GM21360 (cell line): Measurements from ENCODE around the gene EBF3.

Experiments used
- ATAC-seq: cut with Tn5 transposase; IDR thresholded peaks from one replicate; pipeline ENCODE4 v1.9.1; 2021; ENCODE audit warnings: mild to moderate bottlenecking, moderate library complexity; ENCODE audit not compliant: unreplicated experiment

The EBF3 gene

GRCh38 chr10:129893104-129894089 lies 70.7 kb downstream of the EBF3 start:
- no peak for ATAC-seq

DNA sequence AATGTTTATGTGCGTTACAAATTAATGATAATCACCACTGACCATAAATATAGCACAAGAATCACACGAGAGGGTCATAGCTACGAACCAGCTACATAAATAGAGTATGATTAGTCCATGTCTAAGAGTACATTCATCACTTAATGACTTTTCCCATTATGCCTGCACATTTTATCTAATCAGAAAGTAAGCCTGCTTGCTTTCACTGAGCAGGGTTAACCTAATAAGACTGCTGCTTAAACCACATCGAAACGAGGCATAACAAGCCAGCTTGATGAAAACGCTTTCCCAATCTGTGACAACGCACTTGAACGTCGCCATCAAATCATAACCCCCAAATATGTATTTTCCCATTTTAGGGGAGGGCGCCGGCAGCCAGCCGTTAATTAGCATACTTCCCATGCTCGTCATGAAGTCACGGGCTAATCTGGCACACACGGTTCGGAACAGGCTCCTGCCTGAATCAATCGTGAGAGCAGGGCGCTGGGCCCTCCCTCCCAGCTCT lies 71.5 kb downstream of the EBF3 start:
- ATAC-seq = no peak

GRCh38 chr10:129891806-129892205 lies 72.3 kb downstream of the EBF3 start:
- no peak for ATAC-seq

GRCh38 chr10:129890170-129890569 lies 73.9 kb downstream of the EBF3 start:
- ATAC-seq = no peak

- ATAC-seq = peak; percentile 66
Measured at GRCh38 chr10:129888784-129889616, 75.1 kb downstream of the EBF3 start.

DNA sequence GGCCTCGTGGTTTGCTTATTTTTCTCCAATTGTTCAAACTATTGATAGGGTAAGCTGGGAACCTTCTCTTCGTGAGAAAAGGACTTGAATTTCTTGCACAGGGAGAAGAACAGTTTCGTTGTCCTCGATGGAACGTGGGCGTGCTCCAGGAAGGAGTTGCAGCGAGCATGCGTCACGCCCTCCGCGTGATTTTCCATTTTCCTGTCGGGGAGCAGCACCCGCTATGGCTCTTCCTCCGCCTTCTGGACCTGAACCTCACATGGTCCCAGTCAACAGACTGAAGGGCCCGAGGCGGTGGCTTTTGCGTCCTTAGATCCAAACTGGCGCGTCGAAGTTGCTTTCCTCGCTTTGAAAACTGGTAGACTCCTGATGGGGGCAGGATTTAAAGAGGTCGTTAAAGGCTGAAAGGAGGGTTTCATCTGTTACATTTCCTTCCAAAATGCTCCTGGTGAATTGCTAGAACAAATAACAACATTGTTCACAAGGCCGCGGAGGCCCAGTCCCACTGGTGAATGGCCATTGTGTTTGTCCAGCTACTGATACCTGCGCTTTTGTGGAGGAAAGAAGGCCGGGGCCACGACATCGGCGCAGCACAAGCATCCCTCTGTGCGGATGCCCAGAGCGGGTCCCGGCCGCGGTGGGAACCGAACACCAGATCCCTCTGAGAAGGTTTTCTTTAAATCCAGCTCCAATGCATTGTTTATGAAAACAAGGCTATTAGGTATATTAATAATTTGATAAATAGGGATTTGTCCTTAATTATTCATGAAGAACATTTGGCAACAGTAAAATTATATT lies 75.9 kb downstream of the EBF3 start:
- no peak for ATAC-seq

GRCh38 chr10:129887381-129887905 lies 76.6 kb downstream of the EBF3 start:
- no peak for ATAC-seq

DNA sequence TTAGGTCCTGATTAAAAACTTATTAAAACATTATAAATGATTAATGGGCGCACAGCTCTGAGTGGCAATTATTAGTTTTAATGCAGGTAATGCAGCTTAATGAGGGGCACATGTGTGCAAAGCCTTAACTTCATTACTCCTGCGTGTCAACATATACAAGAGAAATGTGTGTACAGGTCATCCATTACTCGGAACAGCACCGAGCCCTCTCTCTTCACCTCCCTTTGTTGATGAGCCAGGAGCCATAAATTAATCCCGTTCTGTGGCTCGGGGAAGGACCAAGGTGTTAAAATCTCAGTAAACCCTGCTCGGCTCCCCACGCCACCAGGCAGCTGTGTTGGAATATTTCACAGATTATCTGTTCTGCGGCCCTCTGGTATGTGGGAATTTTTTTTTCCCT lies 77.8 kb downstream of the EBF3 start:
- no peak for ATAC-seq

- ATAC-seq = no peak
Measured at GRCh38 chr10:129885526-129885925, 78.5 kb downstream of the EBF3 start.

GRCh38 chr10:129884398-129885078 lies 79.5 kb downstream of the EBF3 start:
- ATAC-seq = no peak

GRCh38 chr10:129883626-129884397 lies 80.3 kb downstream of the EBF3 start:
- ATAC-seq = no peak

DNA sequence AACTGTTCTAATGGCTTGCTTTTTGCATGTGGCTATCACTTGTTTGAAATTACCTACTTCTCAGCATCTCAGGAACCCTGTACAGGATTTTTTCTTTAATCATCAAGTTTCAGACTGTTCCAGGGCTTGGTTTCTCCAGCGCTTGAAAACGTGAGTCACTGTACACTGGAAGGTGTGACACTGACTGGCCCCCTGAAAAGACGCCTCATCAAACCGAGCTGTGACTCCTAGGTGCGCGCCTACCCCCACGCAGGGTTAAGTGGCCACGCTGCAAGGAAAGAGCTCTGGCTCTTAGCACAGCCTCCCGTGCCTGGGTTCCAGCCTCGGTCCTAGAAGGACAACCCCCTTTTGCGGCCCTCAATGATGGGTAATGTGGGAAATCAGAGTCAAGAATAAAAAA lies 81.0 kb downstream of the EBF3 start:
- no peak for ATAC-seq

DNA sequence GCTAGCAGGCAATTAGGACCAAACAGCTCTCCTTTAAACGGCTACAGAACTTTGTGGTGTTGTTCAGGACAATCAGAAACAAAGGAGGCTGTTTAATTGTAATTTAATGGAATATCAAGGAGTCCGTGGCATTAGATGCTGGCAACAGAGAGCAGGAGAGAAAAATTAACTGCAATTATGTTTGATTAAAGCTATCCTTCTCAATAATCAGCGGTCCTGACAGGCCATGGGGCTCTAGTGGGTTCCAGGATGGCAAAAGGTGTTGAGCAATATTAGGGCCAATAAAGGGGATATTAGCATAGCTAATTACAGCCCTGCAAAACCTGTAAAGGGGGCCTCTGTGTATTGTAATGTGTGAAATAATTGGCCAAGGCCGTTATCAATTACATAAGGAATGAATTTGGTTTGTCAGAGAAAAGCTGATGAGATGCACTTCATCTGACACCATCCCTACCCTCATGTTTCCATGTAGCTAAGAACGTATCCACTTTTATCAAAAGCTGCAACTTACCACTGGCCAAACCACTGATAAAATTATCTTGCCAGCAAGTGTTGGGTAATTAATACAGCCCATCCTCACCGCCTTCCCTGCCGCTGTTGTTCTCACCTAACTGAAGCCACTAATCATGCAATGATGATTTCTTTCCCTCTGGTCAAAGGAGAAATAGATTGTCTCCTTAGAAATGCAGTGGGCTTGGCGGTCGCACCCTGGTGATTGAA lies 81.6 kb downstream of the EBF3 start:
- ATAC-seq = no peak

DNA sequence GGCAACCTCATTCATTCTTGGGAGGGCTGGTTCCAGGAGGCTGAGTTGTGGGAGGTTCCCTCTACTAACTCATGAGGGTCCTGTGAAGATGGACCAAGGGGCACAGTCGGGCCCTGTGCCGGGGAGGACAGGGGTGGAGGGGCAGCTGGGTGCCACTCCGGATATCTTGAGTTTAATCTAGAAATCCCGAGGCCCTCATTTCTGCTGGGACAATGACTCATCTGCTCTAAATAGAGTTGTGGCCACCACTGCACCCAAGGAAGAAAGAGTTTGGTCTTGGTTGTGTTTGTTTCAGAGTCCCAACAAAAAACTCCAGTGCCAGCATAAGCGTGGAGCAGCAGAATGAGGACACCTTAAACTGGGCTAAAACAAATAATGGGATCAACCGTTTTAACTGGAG lies 82.4 kb downstream of the EBF3 start:
- no peak for ATAC-seq

DNA sequence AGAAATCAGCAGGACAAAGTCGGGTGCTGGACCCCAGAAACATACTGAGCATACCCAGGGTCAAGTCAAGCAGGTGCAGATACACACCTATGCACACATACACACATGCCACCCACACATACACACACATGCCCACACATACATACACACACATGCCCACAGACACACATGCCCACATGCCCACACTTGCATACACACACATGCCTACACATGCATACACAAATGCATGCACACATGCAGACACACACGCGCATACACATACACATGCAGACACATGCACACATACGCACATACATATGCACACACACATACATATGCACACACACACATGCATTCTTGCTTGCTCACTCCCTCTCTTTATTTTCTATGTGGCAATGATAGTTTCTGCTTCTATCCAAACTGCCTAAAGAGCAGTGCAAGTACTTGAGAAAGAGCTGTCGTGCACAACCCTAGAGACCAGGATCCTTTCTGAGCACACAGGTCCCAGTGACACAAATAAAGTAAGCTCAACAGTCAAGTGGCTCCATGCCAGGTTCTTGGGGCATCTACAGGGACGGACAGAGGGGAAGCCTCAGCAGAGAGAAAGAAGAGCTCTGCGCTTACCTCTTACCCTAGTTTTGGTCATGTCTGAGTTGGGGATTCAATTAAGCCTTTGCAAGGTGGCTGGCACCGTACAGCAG lies 83.7 kb downstream of the EBF3 start:
- no peak for ATAC-seq

DNA sequence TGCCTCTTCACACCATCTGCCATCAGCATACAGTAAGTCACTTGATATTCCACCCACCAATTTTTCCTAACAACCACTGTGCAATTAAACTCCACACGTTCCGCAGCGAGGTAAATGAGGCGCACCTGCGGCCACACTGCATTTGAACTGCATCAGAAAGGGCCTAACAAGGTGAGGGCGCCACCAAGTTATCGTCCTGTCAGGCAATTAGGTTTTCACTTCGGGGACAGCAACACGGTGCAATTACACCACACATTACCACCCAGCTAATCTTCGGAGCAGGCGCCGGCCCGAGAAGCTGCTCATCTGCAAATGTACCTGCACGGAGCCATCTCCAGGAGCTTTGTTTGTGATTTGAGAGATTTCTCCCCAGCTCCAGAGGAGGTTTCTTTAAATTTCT lies 84.4 kb downstream of the EBF3 start:
- no peak for ATAC-seq

GRCh38 chr10:129878835-129879234 lies 85.2 kb downstream of the EBF3 start:
- ATAC-seq = no peak

GRCh38 chr10:129877773-129878371 lies 86.2 kb downstream of the EBF3 start:
- no peak for ATAC-seq
